IMR-90 (cell line): ENCODE data around the gene FAM168A. TPM values are rescaled to one million over a fixed set of nuclear protein-coding genes. Genes with fewer than 3 reads are reported as not detected.

Experiments used
- ATAC-seq: fragments of 200-7000 bp; cut with Tn5 transposase; 2 replicates; pipeline ENCODE4 v1.9.1; 2020; ENCODE audit warnings: low read depth, mild to moderate bottlenecking, moderate library complexity
- BruUV-seq: library from RNA; stranded (reverse); fragments of 400-500 nt; replicated peaks from 2 replicates; lab custom pipeline; 2021; lab: Mats Ljungman, UMichigan
- CTCF ChIA-PET: fragments of 300-600 bp; formaldehyde crosslinking; extraction: SDS; loops from one replicate; lab custom pipeline; 2021; ENCODE audit warnings: antibody characterized with exemption; lab: Yijun Ruan, JAX
- POLR2A ChIA-PET: fragments of 300-600 bp; sonication (Branson Sonifier 250); formaldehyde crosslinking; loops from one replicate; lab custom pipeline; 2022; ENCODE audit warnings: antibody characterized with exemption; ENCODE audit not compliant: unreplicated experiment; lab: Charles Lee
- DNase-seq: peaks from one replicate; pipeline ENCODE4 v3.0.0; 2013
- H2AFZ ChIP-seq: replicated peaks from 2 replicates; pipeline ENCODE3; 2013; ENCODE audit warnings: low read length, mild to moderate bottlenecking; ENCODE audit not compliant: poor library complexity
- H2AK5ac ChIP-seq: 2 replicates; pipeline ENCODE4 v1.6.1; 2013; ENCODE audit warnings: low read depth, low read length, inconsistent platforms
- H2AK9ac ChIP-seq: replicated peaks from 2 replicates; pipeline ENCODE3; 2013; ENCODE audit warnings: mild to moderate bottlenecking, low read depth, low read length, moderate library complexity; ENCODE audit not compliant: poor library complexity
- H2BK120ac ChIP-seq: 2 replicates; pipeline ENCODE4 v1.6.1; 2013; ENCODE audit warnings: low read depth, low read length, inconsistent platforms
- H2BK15ac ChIP-seq: 3 replicates; pipeline ENCODE4 v1.6.1; 2013; ENCODE audit warnings: low read depth, low read length, inconsistent platforms
- H2BK20ac ChIP-seq: 2 replicates; pipeline ENCODE4 v1.6.1; 2013; ENCODE audit warnings: low read depth, mild to moderate bottlenecking, inconsistent platforms, low read length, moderate library complexity
- H2BK5ac ChIP-seq: 2 replicates; pipeline ENCODE4 v1.6.1; 2013; ENCODE audit warnings: mild to moderate bottlenecking, low read depth, low read length, inconsistent platforms; ENCODE audit not compliant: poor library complexity, severe bottlenecking
- H3K14ac ChIP-seq: replicated peaks from 2 replicates; pipeline ENCODE4 v1.6.1; 2013; ENCODE audit warnings: low read depth, low read length, inconsistent platforms
- H3K18ac ChIP-seq: 2 replicates; pipeline ENCODE4 v1.6.1; 2013; ENCODE audit warnings: low read depth, low read length, control low read depth
- H3K23ac ChIP-seq: 2 replicates; pipeline ENCODE4 v1.6.1; 2013; ENCODE audit warnings: low read depth, low read length, inconsistent platforms
- H3K27ac ChIP-seq: 2 replicates; pipeline ENCODE4 v1.5.1; 2013; ENCODE audit warnings: mild to moderate bottlenecking, control low read depth, low read length; ENCODE audit not compliant: insufficient read depth
- H3K27me3 ChIP-seq: 2 replicates; pipeline ENCODE4 v1.6.1; 2013; ENCODE audit warnings: low read length; ENCODE audit not compliant: control insufficient read depth, insufficient read depth
- H3K36me3 ChIP-seq: 2 replicates; pipeline ENCODE4 v1.6.1; 2013; ENCODE audit warnings: low read length, mixed read lengths; ENCODE audit not compliant: control insufficient read depth, insufficient read depth
- H3K4ac ChIP-seq: 2 replicates; pipeline ENCODE4 v1.6.1; 2013; ENCODE audit warnings: low read depth, low read length, inconsistent platforms
- H3K4me1 ChIP-seq: 2 replicates; pipeline ENCODE4 v1.6.1; 2013; ENCODE audit warnings: low read length, mixed read lengths; ENCODE audit not compliant: control insufficient read depth, insufficient read depth
- H3K4me2 ChIP-seq: 2 replicates; pipeline ENCODE4 v1.6.1; 2013; ENCODE audit warnings: low read depth, mild to moderate bottlenecking, control low read depth, low read length, moderate library complexity
- H3K4me3 ChIP-seq: 2 replicates; pipeline ENCODE4 v1.5.1; 2013; ENCODE audit warnings: low read depth, mild to moderate bottlenecking, control low read depth, low read length, moderate library complexity; ENCODE audit not compliant: insufficient read depth
- H3K56ac ChIP-seq: 2 replicates; pipeline ENCODE4 v1.6.1; 2013; ENCODE audit warnings: low read length, inconsistent platforms; ENCODE audit not compliant: insufficient read depth; ENCODE audit errors: extremely low read depth
- H3K79me1 ChIP-seq, 2 experiments: 2 replicates each; pipeline ENCODE4 v1.6.1; 2013; ENCODE audit warnings: low read length in 2 of 2, inconsistent platforms in 1 of 2, low read depth in 1 of 2
- H3K9ac ChIP-seq: 2 replicates; pipeline ENCODE4 v1.6.1; 2013; ENCODE audit warnings: low read depth, low read length, control low read depth
- H3K9me1 ChIP-seq: 2 replicates; pipeline ENCODE4 v1.6.1; 2013; ENCODE audit warnings: low read length, inconsistent platforms; ENCODE audit not compliant: insufficient read depth
- H3K9me3 ChIP-seq: 2 replicates; pipeline ENCODE4 v1.6.1; 2013; ENCODE audit warnings: low read length; ENCODE audit not compliant: control insufficient read depth, insufficient read depth
- H4K20me1 ChIP-seq: 2 replicates; pipeline ENCODE4 v1.6.1; 2013; ENCODE audit warnings: low read length, inconsistent platforms; ENCODE audit not compliant: insufficient read depth
- H4K5ac ChIP-seq: 2 replicates; pipeline ENCODE4 v1.6.1; 2013; ENCODE audit warnings: mild to moderate bottlenecking, low read depth, low read length, control low read depth
- H4K8ac ChIP-seq, 2 experiments: 2 replicates each; pipeline ENCODE4 v1.6.1; 2013; ENCODE audit warnings: low read depth in 2 of 2, low read length in 2 of 2, control low read depth in 1 of 2, inconsistent platforms in 1 of 2
- H4K91ac ChIP-seq: 2 replicates; pipeline ENCODE4 v1.6.1; 2013; ENCODE audit warnings: low read depth, low read length, inconsistent platforms; ENCODE audit not compliant: insufficient read depth
- BHLHE40 ChIP-seq: fragments of 150-350 bp; IDR thresholded peaks from 2 replicates; pipeline ENCODE4 v1.6.1; 2016; ENCODE audit warnings: mild to moderate bottlenecking, low read depth, low read length
- CEBPB ChIP-seq: IDR thresholded peaks from 2 replicates; pipeline ENCODE4 v1.6.1; 2012; ENCODE audit warnings: low read depth, low read length, improper control_type of control experiment
- CHD1 ChIP-seq: IDR thresholded peaks from 2 replicates; pipeline ENCODE4 v1.6.1; 2012; ENCODE audit warnings: low read depth, low read length, improper control_type of control experiment
- FOS ChIP-seq: fragments of 150-350 bp; IDR thresholded peaks from 2 replicates; pipeline ENCODE4 v1.6.1; 2016; ENCODE audit warnings: low read depth, low read length
- MAZ ChIP-seq: IDR thresholded peaks from 2 replicates; pipeline ENCODE4 v1.6.1; 2012; ENCODE audit warnings: low read depth, mild to moderate bottlenecking, low read length, improper control_type of control experiment, moderate library complexity, borderline replicate concordance
- MXI1 ChIP-seq: IDR thresholded peaks from 2 replicates; pipeline ENCODE4 v1.6.1; 2012; ENCODE audit warnings: low read depth, mild to moderate bottlenecking, low read length, moderate library complexity, borderline replicate concordance
- NFE2L2 ChIP-seq: fragments of 150-350 bp; IDR thresholded peaks from 2 replicates; pipeline ENCODE4 v1.6.1; 2016; ENCODE audit warnings: low read depth, mild to moderate bottlenecking, low read length
- POLR2A ChIP-seq: IDR thresholded peaks from 2 replicates; pipeline ENCODE4 v1.6.1; 2012; ENCODE audit warnings: mild to moderate bottlenecking, low read depth, low read length
- RAD21 ChIP-seq: IDR thresholded peaks from 2 replicates; pipeline ENCODE4 v1.6.1; 2012; ENCODE audit warnings: low read length, improper control_type of control experiment
- RCOR1 ChIP-seq: IDR thresholded peaks from 2 replicates; pipeline ENCODE4 v1.6.1; 2012; ENCODE audit warnings: mild to moderate bottlenecking, low read length, improper control_type of control experiment; ENCODE audit not compliant: insufficient replicate concordance
- RFX5 ChIP-seq: IDR thresholded peaks from 2 replicates; pipeline ENCODE4 v1.8.0; 2012; ENCODE audit warnings: low read depth, mild to moderate bottlenecking, low read length, moderate library complexity
- SMC3 ChIP-seq: fragments of 150-350 bp; IDR thresholded peaks from 2 replicates; pipeline ENCODE4 v1.6.1; 2016; ENCODE audit warnings: low read depth, mild to moderate bottlenecking, antibody characterized with exemption, low read length, moderate library complexity
- WGBS, 2 experiments: methylation state at CpG; one replicate each; pipeline versions ENCODE4 v1.1.5 to v1.1.7; 2013; ENCODE audit warnings: missing lambda C conversion rate in 2 of 2; ENCODE audit not compliant: insufficient read length in 1 of 2; ENCODE audit errors: extremely low coverage in 2 of 2; 5-methylcytosine and 5-hydroxymethylcytosine counted together
- dilution Hi-C: fragments of 300-500 bp; cut with HindIII; formaldehyde crosslinking; loops from one replicate; pipeline ENCODE4 v1.14.3; 2018; ENCODE audit warnings: low sequenced_read_pairs; ENCODE audit not compliant: unreplicated experiment
- in situ Hi-C: fragments of 300-500 bp; cut with MboI; formaldehyde crosslinking; loops from 3 replicates; pipeline ENCODE4 v1.14.3; 2019; ENCODE audit warnings: low sequenced_read_pairs, inconsistent platforms, mixed read lengths
- intact Hi-C: fragments of 100-400 bp; cut with micrococcal nuclease; formaldehyde crosslinking; loops from 2 replicates; pipeline ENCODE4 v1.10.0; 2022
- polyA plus RNA-seq, 3 experiments: library from polyadenylated mRNA; depleted of rRNA; stranded (reverse); fragments of >200 nt; gene quantifications; 2 replicates each; pipeline ENCODE4 v1.2.3, GENCODE V29; 2012; ENCODE audit warnings: low replicate concordance in 1 of 3
- total RNA-seq: library from RNA; depleted of rRNA; stranded (reverse); fragments of >200 nt; gene quantifications from 2 replicates; pipeline ENCODE4 v1.2.3, GENCODE V29; 2012
- TF ChIP-seq, protein P1 (sequence below): conservative IDR thresholded peaks from 2 replicates; pipeline ENCODE4 v1.5.1; 2012; ENCODE audit warnings: mild to moderate bottlenecking, low read depth, low read length, improper control_type of control experiment
- TF ChIP-seq, protein P2 (sequence below): fragments of 150-350 bp; IDR thresholded peaks from 2 replicates; pipeline ENCODE4 v1.6.1; 2016; ENCODE audit warnings: low read depth, mild to moderate bottlenecking, low read length, moderate library complexity, borderline replicate concordance

FAM168A gene
- total and polyA plus RNA-seq, 2 of the 4 experiments (the other 2 are of a cell fraction), result 13.1 to 22.8 TPM

DNA sequence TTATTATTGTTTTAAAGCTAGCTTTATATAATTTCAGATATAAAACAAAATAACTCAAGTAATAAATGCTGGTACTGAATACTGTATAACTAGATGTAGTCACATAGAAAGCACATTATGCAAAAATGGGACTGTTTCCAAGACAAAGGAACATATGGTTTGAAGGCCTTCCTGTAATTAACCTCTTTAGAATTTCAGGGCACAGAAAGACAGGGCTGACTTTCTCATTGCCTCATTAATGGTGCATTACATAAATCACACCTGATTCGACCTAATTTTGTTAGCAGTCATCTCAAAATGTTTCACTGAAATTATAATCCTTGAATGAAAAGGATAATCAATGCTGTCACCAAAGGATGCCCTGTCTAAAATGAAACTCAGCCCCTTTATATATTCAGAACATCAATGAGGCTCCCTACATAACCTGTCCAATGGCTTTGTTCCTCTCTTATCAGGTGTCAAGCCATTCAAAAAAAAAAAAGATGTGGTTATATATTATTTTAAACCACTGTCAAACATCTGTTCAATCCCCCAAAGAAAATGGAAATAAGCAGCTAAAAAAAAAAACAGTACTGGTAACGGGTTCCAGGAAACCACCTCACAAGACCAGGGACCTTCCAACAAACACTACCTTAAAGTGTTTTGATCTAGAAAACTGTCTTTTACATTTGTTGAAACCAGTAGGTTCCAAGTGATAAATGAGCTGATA, 77.4 kb downstream of the FAM168A start:
- Histone ChIP-seq H2BK120ac (no peak overlapping the region), H3K9ac (no peak overlapping the region), H3K4ac (no peak overlapping the region), H2AK9ac (no peak overlapping the region), H4K5ac (no peak overlapping the region), H2BK15ac (no peak overlapping the region), H4K20me1 (no peaks in the 10 kb centered on the region; the same call in 1 of the 2 replicates), H3K23ac (no peak overlapping the region), H3K56ac (no peak overlapping the region), H3K9me1 (peaks cover 4% of the 10 kb centered on the region; the same call in 1 of the 2 replicates), H4K91ac (no peak overlapping the region), H3K4me2 (no peak overlapping the region), H3K79me1 (peaks cover 14 to 35% of the 10 kb centered on the region in 2 experiments), H3K27me3 (no peaks in the 10 kb centered on the region), H2AK5ac (no peak overlapping the region), H3K36me3 (no peaks in the 10 kb centered on the region), H3K9me3 (no peaks in the 10 kb centered on the region), H2BK20ac (no peak overlapping the region), H3K14ac (no peak overlapping the region), H4K8ac (no peak overlapping the region), H3K4me1 (peaks cover 10% of the 10 kb centered on the region), H2AFZ (no peak overlapping the region), H3K27ac (no peak overlapping the region), H3K18ac (no peak overlapping the region), H2BK5ac (no peak overlapping the region), H3K4me3 (no peak overlapping the region)
- CTCF ChIA-PET, result no interaction called here
- no TSS peak for BruUV-seq
- intact Hi-C loops (no loop called here), dilution Hi-C loops (no loop called here), in situ Hi-C loops (no loop called here)
- POLR2A ChIA-PET, result no interaction called here
- no peak for ATAC-seq
- TF ChIP-seq RFX5, result no peak
- TF ChIP-seq SMC3, result no peak
- no peak for TF ChIP-seq MXI1
- TF ChIP-seq CHD1, result no peak
- TF ChIP-seq, protein P1, sequence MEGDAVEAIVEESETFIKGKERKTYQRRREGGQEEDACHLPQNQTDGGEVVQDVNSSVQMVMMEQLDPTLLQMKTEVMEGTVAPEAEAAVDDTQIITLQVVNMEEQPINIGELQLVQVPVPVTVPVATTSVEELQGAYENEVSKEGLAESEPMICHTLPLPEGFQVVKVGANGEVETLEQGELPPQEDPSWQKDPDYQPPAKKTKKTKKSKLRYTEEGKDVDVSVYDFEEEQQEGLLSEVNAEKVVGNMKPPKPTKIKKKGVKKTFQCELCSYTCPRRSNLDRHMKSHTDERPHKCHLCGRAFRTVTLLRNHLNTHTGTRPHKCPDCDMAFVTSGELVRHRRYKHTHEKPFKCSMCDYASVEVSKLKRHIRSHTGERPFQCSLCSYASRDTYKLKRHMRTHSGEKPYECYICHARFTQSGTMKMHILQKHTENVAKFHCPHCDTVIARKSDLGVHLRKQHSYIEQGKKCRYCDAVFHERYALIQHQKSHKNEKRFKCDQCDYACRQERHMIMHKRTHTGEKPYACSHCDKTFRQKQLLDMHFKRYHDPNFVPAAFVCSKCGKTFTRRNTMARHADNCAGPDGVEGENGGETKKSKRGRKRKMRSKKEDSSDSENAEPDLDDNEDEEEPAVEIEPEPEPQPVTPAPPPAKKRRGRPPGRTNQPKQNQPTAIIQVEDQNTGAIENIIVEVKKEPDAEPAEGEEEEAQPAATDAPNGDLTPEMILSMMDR, result no peak
- no peak for TF ChIP-seq POLR2A
- TF ChIP-seq CEBPB, result no peak
- no peak for TF ChIP-seq RCOR1
- no peak for TF ChIP-seq RAD21
- TF ChIP-seq, protein P2, sequence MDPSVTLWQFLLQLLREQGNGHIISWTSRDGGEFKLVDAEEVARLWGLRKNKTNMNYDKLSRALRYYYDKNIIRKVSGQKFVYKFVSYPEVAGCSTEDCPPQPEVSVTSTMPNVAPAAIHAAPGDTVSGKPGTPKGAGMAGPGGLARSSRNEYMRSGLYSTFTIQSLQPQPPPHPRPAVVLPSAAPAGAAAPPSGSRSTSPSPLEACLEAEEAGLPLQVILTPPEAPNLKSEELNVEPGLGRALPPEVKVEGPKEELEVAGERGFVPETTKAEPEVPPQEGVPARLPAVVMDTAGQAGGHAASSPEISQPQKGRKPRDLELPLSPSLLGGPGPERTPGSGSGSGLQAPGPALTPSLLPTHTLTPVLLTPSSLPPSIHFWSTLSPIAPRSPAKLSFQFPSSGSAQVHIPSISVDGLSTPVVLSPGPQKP, result no peak
- TF ChIP-seq MAZ, result no peak
- TF ChIP-seq NFE2L2, result no peak
- TF ChIP-seq FOS, result no peak
- no peak for TF ChIP-seq BHLHE40
- no CpG with 5 or more reads among the region's 2 CpGs for WGBS, 2 experiments
- DNase-seq, result peak; percentile 22
